ENCODE measurements around the gene NHLRC2. TPM values are rescaled to one million over a fixed set of nuclear protein-coding genes. Genes with fewer than 3 reads are reported as not detected.
A peak's percentile ranks its signal among the peaks of the same experiment; 100 is the strongest.

The NHLRC2 gene
- total RNA-seq, 2 experiments from 2014 or later: 24.6 to 25.0 TPM

DNA sequence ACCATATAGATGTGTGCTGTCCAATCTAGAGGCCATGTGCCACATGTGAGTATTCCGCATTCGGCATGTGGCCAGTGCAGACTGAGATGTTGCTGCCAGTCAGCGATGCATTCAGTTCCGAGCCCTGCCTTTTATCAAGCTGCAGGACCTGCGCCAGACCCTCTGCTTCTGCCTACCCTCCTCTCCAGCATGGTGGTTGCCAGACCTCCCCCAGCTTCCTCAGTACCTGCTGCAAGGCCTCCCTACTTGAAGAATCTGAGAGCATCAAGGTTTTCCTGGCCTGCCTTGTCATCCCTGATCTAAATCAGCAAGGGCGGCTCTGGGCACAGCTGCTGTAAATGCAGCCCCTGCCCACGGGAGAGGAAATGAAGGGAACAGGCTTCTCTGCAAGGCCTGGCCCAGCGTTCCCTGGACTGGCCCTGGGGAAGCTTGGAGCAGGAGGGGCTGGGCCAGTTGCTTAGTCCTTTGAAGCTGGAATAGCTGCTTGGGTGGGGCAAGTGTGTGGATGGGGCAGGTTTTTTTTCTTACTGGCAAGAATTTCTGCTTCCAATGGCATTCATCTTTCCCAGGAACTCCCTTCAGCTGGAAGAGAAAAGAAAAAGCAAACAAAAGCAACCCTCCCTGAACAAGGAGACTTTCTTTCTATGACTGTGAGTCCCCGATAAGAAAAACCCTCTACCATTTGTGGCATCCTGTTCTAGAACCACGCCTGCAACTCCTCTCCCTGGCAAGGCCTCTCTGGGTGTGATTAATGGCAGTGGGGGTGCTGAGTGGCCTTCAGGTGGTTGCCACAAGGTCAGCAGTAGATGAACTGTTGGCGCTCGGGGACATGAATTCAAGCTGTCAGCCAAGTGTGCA, 93.0 kb downstream of the NHLRC2 start:
- Mint-ChIP-seq H3K4me3 (no peak overlapping the region), H3K4me1 (ENCODE audit: low read depth) (peaks cover 10% of the 10 kb centered on the region), H3K36me3 (ENCODE audit: low read depth) (no peaks in the 10 kb centered on the region), H3K9me3 (ENCODE audit: insufficient read depth) (no peaks in the 10 kb centered on the region), H3K27ac (no peak overlapping the region), H3K27me3 (ENCODE audit: low read depth) (peaks cover 12% of the 10 kb centered on the region)
- DNase-seq: no peak
- no peak for ATAC-seq
- POLR2A ChIA-PET: no interaction called here
- CTCF ChIA-PET: interaction anchor here (0.8 to 1.1 kb wide), 2 partner anchors 13 to 95 kb away, joined by 3 read pairs; no protein-coding TSS in a partner anchor

DNA sequence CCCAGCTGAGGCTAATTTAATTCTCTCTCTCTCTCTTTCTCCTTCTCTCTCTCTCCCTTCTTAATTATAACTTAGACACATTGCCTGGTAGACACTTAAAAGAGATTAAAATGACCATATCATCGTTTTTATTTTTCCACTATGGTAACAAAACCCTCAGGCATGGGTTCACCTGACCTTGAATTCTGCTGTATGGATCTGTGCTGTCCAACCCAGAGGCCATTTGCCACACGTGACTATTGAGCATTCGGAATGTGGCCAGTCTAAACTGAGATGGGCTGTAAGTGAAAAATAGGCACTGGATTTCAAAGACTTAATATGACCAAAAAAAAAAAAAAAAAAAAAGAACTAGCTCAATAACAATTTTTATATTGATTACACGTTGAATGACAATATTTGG, 93.6 kb downstream of the NHLRC2 start:
- peaks cover 12% of the 10 kb centered on the region for H3K27me3 Mint-ChIP-seq (ENCODE audit: low read depth)
- no peak overlapping the region for H3K4me3 Mint-ChIP-seq
- ChIA-PET CTCF (interaction anchor here (0.8 to 1.1 kb wide), 2 partner anchors 12 to 96 kb away, joined by 3 read pairs; no protein-coding TSS in a partner anchor), POLR2A (no interaction called here)
- H3K4me1 Mint-ChIP-seq (ENCODE audit: low read depth): peaks cover 10% of the 10 kb centered on the region
- no peaks in the 10 kb centered on the region for H3K36me3 Mint-ChIP-seq (ENCODE audit: low read depth)
- DNase-seq: no peak
- H3K27ac Mint-ChIP-seq: no peak overlapping the region
- ATAC-seq: no peak
- H3K9me3 Mint-ChIP-seq (ENCODE audit: insufficient read depth): no peaks in the 10 kb centered on the region

GRCh38 chr10:113950268-113950667, 95.8 kb downstream of the NHLRC2 start:
- peaks cover 18% of the 10 kb centered on the region for H3K4me1 Mint-ChIP-seq (ENCODE audit: low read depth)
- H3K36me3 Mint-ChIP-seq (ENCODE audit: low read depth): peaks cover 3% of the 10 kb centered on the region
- H3K9me3 Mint-ChIP-seq (ENCODE audit: insufficient read depth): peaks cover 4% of the 10 kb centered on the region
- POLR2A ChIA-PET: no interaction called here
- DNase-seq (no peak), ATAC-seq (no peak)
- CTCF ChIA-PET: interaction anchor here (0.9 to 1.0 kb wide), 2 partner anchors 14 to 20 kb away, joined by 3 read pairs; no protein-coding TSS in a partner anchor
- no peak overlapping the region for H3K4me3 Mint-ChIP-seq
- H3K27ac Mint-ChIP-seq: no peak overlapping the region
- H3K27me3 Mint-ChIP-seq (ENCODE audit: low read depth): peaks cover 12% of the 10 kb centered on the region

GRCh38 chr10:113953505-113954272, 99.2 kb downstream of the NHLRC2 start:
- peaks cover 14% of the 10 kb centered on the region for H3K4me1 Mint-ChIP-seq (ENCODE audit: low read depth)
- peaks cover 25% of the 10 kb centered on the region for H3K27me3 Mint-ChIP-seq (ENCODE audit: low read depth)
- no peak overlapping the region for H3K27ac Mint-ChIP-seq
- ChIA-PET POLR2A (no interaction called here), CTCF (interaction anchor here (0.9 to 1.3 kb wide), 8 partner anchors 24 to 151 kb away, joined by 3 to 10 read pairs (median 4); no protein-coding TSS in a partner anchor)
- peaks cover 4% of the 10 kb centered on the region for H3K9me3 Mint-ChIP-seq (ENCODE audit: insufficient read depth)
- H3K4me3 Mint-ChIP-seq: no peak overlapping the region
- DNase-seq: no peak
- H3K36me3 Mint-ChIP-seq (ENCODE audit: low read depth): peaks cover 5% of the 10 kb centered on the region
- no peak for ATAC-seq

- H3K27ac Mint-ChIP-seq: no peak overlapping the region
- no peak for ATAC-seq
- DNase-seq: no peak
- ChIA-PET POLR2A (no interaction called here), CTCF (interaction anchor here (0.9 to 1.3 kb wide), 8 partner anchors 24 to 152 kb away, joined by 3 to 10 read pairs (median 4); no protein-coding TSS in a partner anchor)
- H3K27me3 Mint-ChIP-seq (ENCODE audit: low read depth): peaks cover 28% of the 10 kb centered on the region
- H3K36me3 Mint-ChIP-seq (ENCODE audit: low read depth): peaks cover 5% of the 10 kb centered on the region
- peaks cover 21% of the 10 kb centered on the region for H3K4me1 Mint-ChIP-seq (ENCODE audit: low read depth)
- peaks cover 4% of the 10 kb centered on the region for H3K9me3 Mint-ChIP-seq (ENCODE audit: insufficient read depth)
- H3K4me3 Mint-ChIP-seq: no peak overlapping the region
These were observed 99.9 kb downstream of the NHLRC2 start for GRCh38 chr10:113954409-113954808.

DNA sequence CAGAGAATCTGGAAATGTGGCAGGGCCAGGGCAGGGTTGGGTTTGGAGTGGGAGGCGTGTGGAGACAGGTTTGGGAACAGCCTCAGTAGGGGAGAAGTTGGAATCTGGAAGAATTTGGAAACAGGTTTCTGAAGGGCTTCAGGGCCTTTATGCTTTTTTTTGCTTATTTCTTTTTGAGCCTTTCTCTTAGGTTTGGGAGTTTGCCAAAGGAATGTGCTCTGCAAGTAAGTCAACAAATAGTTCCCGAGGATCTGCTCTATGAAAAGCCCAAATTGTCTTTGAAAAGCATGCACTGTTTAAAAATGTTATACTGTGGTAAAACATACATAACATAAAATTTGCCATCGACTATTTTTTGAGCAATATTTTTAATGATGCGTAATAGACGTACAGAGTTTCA, 102.6 kb downstream of the NHLRC2 start:
- ATAC-seq: no peak
- POLR2A ChIA-PET: no interaction called here

GRCh38 chr10:113958631-113959382, 104.3 kb downstream of the NHLRC2 start:
- Mint-ChIP-seq H3K9me3 (ENCODE audit: insufficient read depth) (peaks cover 4% of the 10 kb centered on the region), H3K4me3 (no peak overlapping the region), H3K27ac (no peak overlapping the region), H3K4me1 (ENCODE audit: low read depth) (peaks cover 54% of the 10 kb centered on the region), H3K36me3 (ENCODE audit: low read depth) (peaks cover 5% of the 10 kb centered on the region), H3K27me3 (ENCODE audit: low read depth) (peaks cover 18% of the 10 kb centered on the region)
- POLR2A ChIA-PET: no interaction called here
- ATAC-seq (no peak), DNase-seq (no peak)
- CTCF ChIA-PET: no interaction called here

More for the DNA sequence above, 102.6 kb downstream of the NHLRC2 start:
- H3K36me3 Mint-ChIP-seq (ENCODE audit: low read depth): peaks cover 5% of the 10 kb centered on the region
- peaks cover 47% of the 10 kb centered on the region for H3K4me1 Mint-ChIP-seq (ENCODE audit: low read depth)
- no peak for DNase-seq
- no peak overlapping the region for H3K27ac Mint-ChIP-seq
- peaks cover 18% of the 10 kb centered on the region for H3K27me3 Mint-ChIP-seq (ENCODE audit: low read depth)
- peaks cover 4% of the 10 kb centered on the region for H3K9me3 Mint-ChIP-seq (ENCODE audit: insufficient read depth)
- CTCF ChIA-PET: no interaction called here
- no peak overlapping the region for H3K4me3 Mint-ChIP-seq

- CTCF ChIA-PET: interaction anchor here (1.2 kb wide), 1 partner anchor 11 kb away, joined by 3 read pairs; no protein-coding TSS in a partner anchor
- Mint-ChIP-seq H3K27me3 (ENCODE audit: low read depth) (peaks cover 22% of the 10 kb centered on the region), H3K4me3 (no peak overlapping the region), H3K36me3 (ENCODE audit: low read depth) (peaks cover 4% of the 10 kb centered on the region), H3K9me3 (ENCODE audit: insufficient read depth) (peaks cover 4% of the 10 kb centered on the region), H3K4me1 (ENCODE audit: low read depth) (peaks cover 52% of the 10 kb centered on the region), H3K27ac (no peak overlapping the region)
- DNase-seq (no peak), ATAC-seq (no peak)
- POLR2A ChIA-PET: no interaction called here
These were observed 104.9 kb downstream of the NHLRC2 start for GRCh38 chr10:113959383-113959760.

- peak overlapping the region; percentile 13 for H3K4me3 Mint-ChIP-seq
- peaks cover 2% of the 10 kb centered on the region for H3K36me3 Mint-ChIP-seq (ENCODE audit: low read depth)
- ChIA-PET CTCF (interaction anchor here (1.2 to 1.8 kb wide), 2 partner anchors 13 to 22 kb away, joined by 3 to 6 read pairs; no protein-coding TSS in a partner anchor), POLR2A (interaction anchor here (0.5 to 1.8 kb wide), 7 partner anchors 9 to 279 kb away, joined by 3 to 5 read pairs (median 3); partner anchors contain the start of genes ADRB1 and CCDC186)
- peak overlapping the region; percentile 79 for H3K27ac Mint-ChIP-seq
- H3K9me3 Mint-ChIP-seq (ENCODE audit: insufficient read depth): no peaks in the 10 kb centered on the region
- DNase-seq (peak; percentile 59), ATAC-seq (peak; percentile 17)
- peaks cover 22% of the 10 kb centered on the region for H3K27me3 Mint-ChIP-seq (ENCODE audit: low read depth)
- H3K4me1 Mint-ChIP-seq (ENCODE audit: low read depth): peaks cover 50% of the 10 kb centered on the region
These were observed 106.2 kb downstream of the NHLRC2 start for GRCh38 chr10:113960617-113961181.

DNA sequence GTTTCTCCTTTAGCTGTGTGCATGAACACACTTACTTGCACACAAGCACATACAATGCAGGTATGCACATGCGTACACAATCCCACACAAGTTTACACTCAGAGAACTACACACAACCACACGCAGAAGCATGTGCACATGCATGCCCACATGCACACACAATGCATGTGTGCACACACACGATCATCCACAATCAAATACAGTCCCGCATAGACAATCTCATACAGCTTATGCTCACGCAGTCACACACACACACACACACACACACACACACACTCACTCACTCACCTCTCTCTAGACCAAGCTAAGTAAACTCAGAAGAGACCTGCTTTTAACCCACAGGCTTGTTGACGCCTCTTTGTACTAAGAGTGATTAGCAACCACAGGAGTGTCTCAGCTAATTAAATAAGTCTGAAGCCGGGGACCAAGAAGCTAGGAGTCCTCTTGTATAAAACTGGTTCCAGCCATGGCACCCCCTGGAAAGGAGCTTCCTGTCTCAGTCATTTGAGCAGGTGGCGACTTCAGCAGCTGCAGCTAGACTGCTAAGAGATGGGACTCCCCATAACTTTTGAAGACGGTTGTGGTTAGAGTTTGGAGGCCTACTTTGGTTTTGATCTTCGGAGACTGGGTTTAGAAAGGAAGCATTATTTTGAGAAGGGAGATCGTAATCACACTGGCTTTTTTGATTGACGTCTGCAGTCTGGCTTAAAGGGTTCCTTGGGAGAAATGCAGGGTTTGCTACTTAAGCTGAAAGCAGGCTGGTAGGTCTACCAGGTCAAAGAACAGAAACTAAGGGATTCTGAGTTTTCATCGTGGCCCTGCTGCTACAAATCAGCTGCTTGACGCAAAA, 106.9 kb downstream of the NHLRC2 start:
- Mint-ChIP-seq H3K4me1 (ENCODE audit: low read depth) (peaks cover 50% of the 10 kb centered on the region), H3K9me3 (ENCODE audit: insufficient read depth) (no peaks in the 10 kb centered on the region), H3K27me3 (ENCODE audit: low read depth) (peaks cover 18% of the 10 kb centered on the region), H3K36me3 (ENCODE audit: low read depth) (no peaks in the 10 kb centered on the region), H3K27ac (peak overlapping the region; percentile 79), H3K4me3 (peak overlapping the region; percentile 13)
- peak; percentile 84 for DNase-seq
- POLR2A ChIA-PET: interaction anchor here (0.5 to 1.8 kb wide), 8 partner anchors 10 to 279 kb away, joined by 3 to 5 read pairs (median 3); partner anchors contain the start of genes ADRB1 and CCDC186
- ATAC-seq: peak; percentile 93
- CTCF ChIA-PET: interaction anchor here (0.8 to 1.8 kb wide), 3 partner anchors 21 to 583 kb away, joined by 3 to 6 read pairs (median 4); no protein-coding TSS in a partner anchor
